PC-9 (cell line): ENCODE results near the gene KIF5A. TPM values are rescaled to one million over a fixed set of nuclear protein-coding genes. Genes with fewer than 3 reads are reported as not detected.

Source experiments
- BruUV-seq: library from RNA; stranded (reverse); fragments of 400-500 nt; replicated peaks from 2 replicates; lab custom pipeline; 2021; lab: Mats Ljungman, UMichigan
- CTCF ChIA-PET: fragments of 300-600 bp; sonication (Branson Sonifier 250); formaldehyde crosslinking; loops from one replicate; lab custom pipeline; 2022; ENCODE audit warnings: antibody characterized with exemption; lab: Charles Lee
- POLR2A ChIA-PET: fragments of 300-600 bp; sonication (Branson Sonifier 250); formaldehyde crosslinking; loops from one replicate; lab custom pipeline; 2022; ENCODE audit warnings: antibody characterized with exemption; ENCODE audit not compliant: unreplicated experiment; lab: Charles Lee
- DNase-seq, 2 experiments: peaks; one replicate each; pipeline versions ENCODE4 v3.0.0 to v3.0.0-alpha.2; 2015 to 2022; ENCODE audit warnings: mixed read lengths in 1 of 2
- H2AFZ ChIP-seq: fragments of 200-600 bp; sonication (generic); 2 replicates; pipeline ENCODE4 v1.8.1; 2017; ENCODE audit warnings: antibody characterized with exemption
- H3F3A ChIP-seq: fragments of 200-600 bp; sonication (generic); 2 replicates; pipeline ENCODE4 v1.8.1; 2017; ENCODE audit warnings: antibody characterized with exemption, mild to moderate bottlenecking, low read depth; ENCODE audit not compliant: insufficient read depth
- H3K27ac ChIP-seq: fragments of 200-600 bp; sonication (generic); 2 replicates; pipeline ENCODE4 v1.6.1; 2016; ENCODE audit warnings: mixed run types
- H3K27me3 ChIP-seq: fragments of 200-600 bp; sonication (generic); 2 replicates; pipeline ENCODE4 v1.6.1; 2016; ENCODE audit warnings: low read depth, mixed run types; ENCODE audit not compliant: insufficient read depth
- H3K36me3 ChIP-seq: fragments of 200-600 bp; sonication (generic); 2 replicates; pipeline ENCODE4 v1.6.1; 2016; ENCODE audit warnings: low read depth, mixed run types
- H3K4me1 ChIP-seq: fragments of 200-600 bp; sonication (generic); replicated peaks from 2 replicates; pipeline ENCODE4 v1.6.1; 2016; ENCODE audit warnings: mixed run types; ENCODE audit not compliant: insufficient read depth
- H3K4me2 ChIP-seq: fragments of 200-600 bp; sonication (generic); 2 replicates; pipeline ENCODE4 v1.6.1; 2017; ENCODE audit warnings: mixed run types
- H3K4me3 ChIP-seq: fragments of 200-600 bp; sonication (generic); 2 replicates; pipeline ENCODE4 v1.6.1; 2016; ENCODE audit warnings: mixed run types
- H3K79me2 ChIP-seq: fragments of 200-600 bp; sonication (generic); 2 replicates; pipeline ENCODE4 v1.6.1; 2017; ENCODE audit warnings: low read depth, mixed run types
- H3K9me2 ChIP-seq: fragments of 200-600 bp; sonication (generic); 2 replicates; pipeline ENCODE4 v1.8.1; 2017; ENCODE audit warnings: mild to moderate bottlenecking; ENCODE audit not compliant: insufficient read depth
- H3K9me3 ChIP-seq: fragments of 200-600 bp; sonication (generic); 2 replicates; pipeline ENCODE4 v1.8.1; 2016; ENCODE audit warnings: low read depth; ENCODE audit not compliant: insufficient read depth
- H4K20me1 ChIP-seq: fragments of 200-600 bp; sonication (generic); 2 replicates; pipeline ENCODE4 v1.8.1; 2017; ENCODE audit not compliant: insufficient read depth
- CTCF ChIP-seq: fragments of 200-600 bp; sonication (generic); conservative IDR thresholded peaks from 2 replicates; pipeline ENCODE4 v1.6.1; 2017; ENCODE audit warnings: mixed run types, antibody characterized with exemption, mild to moderate bottlenecking, moderate library complexity
- EZH2 ChIP-seq: fragments of 200-600 bp; sonication (generic); IDR thresholded peaks from 2 replicates; pipeline ENCODE4 v1.8.0; 2017; ENCODE audit warnings: antibody characterized with exemption, low read depth
- intact Hi-C: fragments of 100-400 bp; cut with micrococcal nuclease; formaldehyde crosslinking; loops from one replicate; pipeline ENCODE4 v1.10.0; 2022; ENCODE audit not compliant: unreplicated experiment
- total RNA-seq: library from RNA; stranded (reverse); gene quantifications from 2 replicates; pipeline ENCODE4 v1.2.3, GENCODE V29; 2021

Gene KIF5A
- total RNA-seq, 1 experiment from 2014 or later = 0.07 TPM

- no peak overlapping the region for H3K4me2 ChIP-seq
- no peak for DNase-seq
- ChIA-PET POLR2A (no interaction called here), CTCF (no interaction called here)
- H3K27ac ChIP-seq = no peak overlapping the region
- no peaks in the 10 kb centered on the region for H3K9me2 ChIP-seq
- H3K79me2 ChIP-seq = peaks cover 7% of the 10 kb centered on the region
- H3K9me3 ChIP-seq = no peaks in the 10 kb centered on the region
- no peaks in the 10 kb centered on the region for H3K27me3 ChIP-seq
- TF ChIP-seq EZH2 (no peak), CTCF (no peak)
- no TSS peak for BruUV-seq
- H3K4me3 ChIP-seq = no peak overlapping the region
- peaks cover 22% of the 10 kb centered on the region for H3F3A ChIP-seq
- H3K4me1 ChIP-seq = no peaks in the 10 kb centered on the region
- H3K36me3 ChIP-seq = peaks cover 26% of the 10 kb centered on the region
- H2AFZ ChIP-seq = no peak overlapping the region
- intact Hi-C loops = no loop called here
- H4K20me1 ChIP-seq = no peaks in the 10 kb centered on the region; the same call in 1 of the 2 replicates
These were observed 20.0 kb upstream of the KIF5A start for GRCh38 chr12:57529831-57530230.

GRCh38 chr12:57530396-57531142 lies 19.3 kb upstream of the KIF5A start:
- Histone ChIP-seq H3K4me3 (no peak overlapping the region), H3K4me2 (no peak overlapping the region), H3K9me2 (no peaks in the 10 kb centered on the region), H3K4me1 (no peaks in the 10 kb centered on the region), H3K27me3 (no peaks in the 10 kb centered on the region), H3K9me3 (no peaks in the 10 kb centered on the region), H3K79me2 (no peaks in the 10 kb centered on the region; the same call in 1 of the 2 replicates), H4K20me1 (no peaks in the 10 kb centered on the region), H3K36me3 (peaks cover 26% of the 10 kb centered on the region), H2AFZ (no peak overlapping the region), H3K27ac (no peak overlapping the region), H3F3A (peaks cover 22% of the 10 kb centered on the region)
- no peak for DNase-seq
- CTCF ChIA-PET = no interaction called here
- TF ChIP-seq EZH2 (no peak), CTCF (no peak)
- POLR2A ChIA-PET = no interaction called here
- no TSS peak for BruUV-seq
- intact Hi-C loops = no loop called here

GRCh38 chr12:57531836-57532235 lies 18.0 kb upstream of the KIF5A start:
- Histone ChIP-seq H3K79me2 (no peaks in the 10 kb centered on the region), H3K9me2 (no peaks in the 10 kb centered on the region), H3K4me2 (no peak overlapping the region), H3K4me3 (no peak overlapping the region), H3K36me3 (peaks cover 26% of the 10 kb centered on the region), H2AFZ (no peak overlapping the region), H3K27ac (no peak overlapping the region), H3K4me1 (no peaks in the 10 kb centered on the region), H4K20me1 (no peaks in the 10 kb centered on the region), H3F3A (peaks cover 22% of the 10 kb centered on the region), H3K9me3 (no peaks in the 10 kb centered on the region), H3K27me3 (no peaks in the 10 kb centered on the region)
- ChIA-PET POLR2A (interaction anchor here (0.5 kb wide), 1 partner anchor 402 kb away, joined by 7 read pairs; no protein-coding TSS in a partner anchor), CTCF (interaction anchor here (0.6 kb wide), 1 partner anchor 43 kb away, joined by 3 read pairs; no protein-coding TSS in a partner anchor)
- TF ChIP-seq EZH2 (no peak), CTCF (no peak)
- no TSS peak for BruUV-seq
- intact Hi-C loops = no loop called here
- no peak for DNase-seq
